GM18867 (cell line): ENCODE results near the gene PATJ.

Experiments
- ATAC-seq: cut with Tn5 transposase; IDR thresholded peaks from one replicate; pipeline ENCODE4 v1.9.1; 2021; ENCODE audit warnings: mild to moderate bottlenecking, moderate library complexity; ENCODE audit not compliant: unreplicated experiment

PATJ gene

DNA sequence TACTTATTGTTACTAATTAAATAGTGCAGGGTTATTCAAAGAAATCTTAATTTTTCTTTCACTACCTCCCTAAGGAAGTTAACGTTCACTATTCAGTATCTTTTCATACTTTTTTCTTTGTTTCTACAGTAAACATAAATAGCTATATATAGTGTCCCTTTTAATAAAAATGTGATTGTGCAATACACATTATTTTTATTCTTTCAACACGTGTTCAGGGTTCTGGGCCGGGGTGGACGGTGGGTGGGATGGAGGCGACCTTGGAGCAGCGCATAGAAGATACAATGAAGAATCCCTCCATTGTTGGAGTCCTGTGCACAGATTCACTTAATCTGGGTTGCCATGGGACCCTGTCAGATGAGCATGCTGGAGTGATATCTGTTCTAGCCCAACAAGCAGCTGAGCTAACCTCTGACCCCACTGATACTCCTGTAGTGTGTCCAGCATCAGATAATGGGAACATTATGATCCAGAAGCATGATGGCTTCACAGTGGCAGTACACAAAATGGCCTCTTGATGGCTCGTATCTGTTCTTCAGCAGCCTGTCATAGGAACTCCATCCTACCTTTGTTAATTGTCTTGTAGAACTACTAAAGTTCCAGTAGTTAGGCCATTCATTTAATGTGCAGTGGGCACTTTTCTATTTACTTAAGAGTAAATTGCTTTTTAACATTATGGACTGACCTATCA is 296.5 kb downstream of the PATJ start:
- ATAC-seq, result no peak

DNA sequence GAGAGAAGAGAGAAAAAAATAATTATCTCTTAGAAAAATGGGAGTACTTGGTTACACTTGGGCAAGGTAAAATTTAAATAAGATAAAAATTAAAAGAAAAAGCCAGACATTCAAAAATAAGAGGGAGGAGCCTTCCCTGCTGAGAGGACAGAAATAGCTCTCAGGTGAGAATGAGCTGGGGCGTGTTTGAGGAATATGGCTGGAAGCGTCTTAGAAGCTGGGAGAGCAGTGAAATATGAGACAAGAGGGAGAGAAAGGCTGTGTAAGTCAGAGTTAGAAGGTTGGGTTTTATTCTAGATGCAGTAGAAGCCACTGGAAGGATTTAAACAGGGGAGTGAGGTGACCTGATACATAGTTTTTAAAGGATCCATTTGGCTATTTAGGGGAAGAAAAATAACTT is 298.2 kb downstream of the PATJ start:
- ATAC-seq, result no peak

DNA sequence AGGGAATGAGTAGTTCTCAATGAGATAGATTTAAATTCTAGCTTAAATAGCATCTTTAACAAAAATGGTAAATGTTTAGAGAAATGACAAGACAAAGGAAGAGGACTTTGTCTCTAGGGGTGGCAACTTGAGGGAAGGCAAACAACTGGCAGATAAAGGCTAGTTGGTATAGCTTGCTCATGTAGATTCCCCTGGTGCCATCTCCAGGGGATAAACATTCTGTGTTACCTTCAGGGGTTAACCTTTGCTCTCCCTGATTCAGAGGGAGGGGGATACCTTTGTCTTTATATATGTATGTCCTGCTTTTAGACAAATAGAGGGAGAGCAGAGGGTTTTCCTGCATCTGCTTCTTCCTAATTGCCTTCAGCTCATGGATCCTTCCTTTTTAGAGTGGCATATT is 298.7 kb downstream of the PATJ start:
- ATAC-seq, result no peak

DNA sequence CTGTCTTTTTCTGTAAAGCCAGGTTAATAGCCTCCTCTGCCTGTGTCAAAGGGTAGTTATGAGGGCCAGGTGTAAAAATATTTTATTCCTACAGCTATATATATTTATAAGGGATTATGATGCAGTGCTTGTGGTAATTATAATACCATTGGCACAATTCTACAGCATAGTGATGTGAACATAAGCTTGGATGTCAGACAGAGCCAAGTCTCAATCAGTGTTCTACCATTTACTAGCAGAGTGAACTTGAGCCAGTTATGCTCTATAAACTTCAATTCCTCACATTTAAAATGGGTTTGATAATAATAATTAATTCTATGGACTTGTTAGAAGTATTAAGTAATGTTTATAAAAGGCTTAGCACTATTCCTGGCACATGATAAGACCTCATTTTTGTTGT is 300.9 kb downstream of the PATJ start:
- ATAC-seq, result no peak

DNA sequence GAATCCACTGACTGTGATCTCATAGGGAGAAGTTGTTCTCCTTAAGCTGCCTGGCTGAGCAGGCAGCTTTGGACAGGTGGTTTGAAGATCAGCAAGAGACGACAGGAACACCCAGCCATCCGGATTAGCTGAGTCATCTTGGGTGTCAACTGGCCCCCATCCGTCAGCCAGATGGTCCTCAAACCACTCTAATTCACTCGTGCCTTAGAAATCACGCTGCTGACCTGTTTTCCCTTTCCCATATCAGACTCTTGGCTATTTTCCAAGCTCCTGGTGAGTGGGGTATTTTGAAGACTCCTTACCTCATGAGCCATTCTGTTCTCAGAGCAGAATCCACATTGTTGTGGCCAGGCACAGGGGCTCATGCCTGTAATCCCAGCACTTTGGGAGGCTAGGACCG is 303.3 kb downstream of the PATJ start:
- no peak for ATAC-seq

DNA sequence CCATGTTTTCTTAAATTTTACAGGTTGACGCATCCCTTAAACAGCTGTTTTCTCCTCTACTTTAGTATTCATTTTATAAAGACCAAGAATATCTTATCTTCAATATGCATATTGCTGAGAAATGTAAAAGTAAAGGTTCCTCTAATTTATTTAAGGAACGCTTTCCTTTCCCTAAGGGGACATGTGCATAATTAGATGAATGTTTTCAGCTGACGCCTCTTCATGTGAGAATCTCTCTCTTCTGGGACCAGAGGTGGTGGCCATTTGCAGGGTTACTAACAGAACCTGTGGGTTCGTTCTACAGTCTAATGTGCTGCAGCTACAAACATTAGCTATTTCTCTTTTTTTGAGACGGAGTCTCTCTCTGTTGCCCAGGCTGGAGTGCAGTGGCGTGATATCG is 304.6 kb downstream of the PATJ start:
- no peak for ATAC-seq

DNA sequence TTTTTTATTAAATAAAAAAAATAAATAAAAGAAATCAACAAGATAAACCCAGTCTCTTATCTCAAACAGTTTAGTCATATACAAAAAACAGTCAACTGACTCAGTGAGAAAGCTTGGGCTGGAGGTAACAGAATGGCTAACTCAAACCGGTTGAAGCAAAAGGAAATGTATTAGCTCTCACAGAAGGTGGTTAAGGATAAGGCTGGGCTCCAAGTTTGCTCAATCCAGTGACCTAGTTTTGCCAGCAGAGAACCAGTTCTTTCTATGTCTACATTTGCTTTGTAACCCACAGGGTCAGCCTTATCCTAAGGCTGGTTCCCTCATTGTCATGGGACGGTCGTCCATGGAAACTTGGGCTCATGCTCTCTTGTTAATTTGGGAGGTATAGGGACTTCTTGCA is 307.9 kb downstream of the PATJ start:
- no peak for ATAC-seq

DNA sequence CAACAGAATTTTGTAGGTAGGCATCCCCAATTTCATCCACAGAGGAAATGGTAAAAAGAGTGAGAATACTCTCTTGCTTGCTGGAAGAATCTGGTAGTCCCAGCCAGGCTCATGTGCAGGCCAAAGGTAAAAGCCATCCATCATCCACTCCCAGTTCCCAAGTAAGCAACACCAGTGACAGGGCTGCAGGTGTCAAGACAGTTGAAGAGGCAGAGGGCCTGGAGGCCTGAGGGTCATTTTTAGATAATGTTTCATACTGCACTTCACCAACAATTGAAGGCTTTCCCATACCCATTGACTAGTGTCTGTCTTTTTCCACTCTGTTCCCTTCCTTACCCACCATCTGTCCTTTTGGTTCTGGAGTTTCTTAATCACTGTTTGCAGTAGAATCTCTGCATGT is 310.7 kb downstream of the PATJ start:
- no peak for ATAC-seq

DNA sequence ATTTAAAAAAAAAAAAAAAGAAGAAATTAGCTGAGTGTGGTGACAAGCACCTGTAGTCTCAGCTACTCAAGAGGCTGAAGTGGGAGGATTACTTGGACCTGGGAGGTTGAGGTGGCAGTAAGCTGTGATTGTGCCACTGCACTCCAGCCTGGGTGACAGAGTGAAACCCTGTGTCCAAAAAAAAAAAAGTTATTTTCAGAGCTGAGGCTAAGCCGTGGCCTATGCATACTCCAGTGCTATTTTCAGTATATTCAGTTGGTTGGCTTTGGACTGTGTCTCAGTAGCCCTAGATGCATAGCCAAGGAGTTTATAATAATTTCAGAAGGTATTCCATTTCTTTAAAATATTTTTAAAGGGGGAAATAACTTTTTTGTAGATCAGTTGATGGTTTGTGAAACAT is 311.9 kb downstream of the PATJ start:
- ATAC-seq, result no peak

DNA sequence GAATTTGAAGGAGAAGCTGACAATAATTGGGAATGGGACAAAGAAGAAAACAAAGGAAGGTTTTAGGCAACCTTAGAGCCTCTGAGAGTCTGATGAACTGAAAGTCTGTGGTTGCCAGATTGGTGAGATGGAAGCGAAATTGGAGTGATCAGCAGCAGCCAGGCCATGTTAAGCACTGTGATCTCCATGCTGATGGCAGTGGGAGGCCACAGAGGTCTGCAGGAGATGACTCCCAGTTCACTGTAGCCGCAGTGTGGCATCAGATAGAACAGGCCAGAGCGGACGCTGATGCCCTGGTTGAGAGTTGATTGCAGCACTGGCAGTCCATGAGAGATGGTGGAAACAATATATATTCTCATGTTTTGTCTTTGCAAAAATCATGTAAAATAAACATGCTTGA is 314.9 kb downstream of the PATJ start:
- no peak for ATAC-seq

DNA sequence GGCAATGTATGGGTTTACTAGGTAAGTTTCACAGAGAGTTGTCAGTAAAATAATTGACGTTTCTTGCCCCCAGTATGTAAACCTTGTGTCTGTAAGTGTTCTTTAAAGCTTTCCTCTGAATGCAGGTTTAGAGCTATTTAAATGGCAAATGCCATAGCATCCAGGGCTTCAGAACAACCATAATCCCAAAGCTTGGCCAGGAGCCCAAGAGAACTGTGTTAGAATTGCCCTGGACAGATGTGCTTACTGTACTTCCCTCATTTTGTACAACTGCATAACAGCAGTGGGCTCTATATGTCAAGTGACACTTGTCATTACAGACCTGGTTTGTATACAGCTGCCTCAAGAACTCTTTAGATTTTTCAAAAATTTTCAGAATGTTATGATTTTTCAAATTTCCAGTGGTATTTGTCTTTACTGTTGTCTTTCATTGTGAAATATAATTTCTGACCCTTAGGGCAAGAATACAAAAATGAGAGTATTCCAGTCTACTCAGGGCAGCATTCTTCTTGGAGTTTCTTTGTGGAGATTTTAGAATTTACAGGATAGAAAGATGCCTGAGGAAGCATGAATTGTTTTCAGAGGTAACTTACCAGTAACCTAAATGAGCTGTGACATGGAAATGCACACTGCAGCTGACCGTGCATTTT is 315.5 kb downstream of the PATJ start:
- no peak for ATAC-seq

DNA sequence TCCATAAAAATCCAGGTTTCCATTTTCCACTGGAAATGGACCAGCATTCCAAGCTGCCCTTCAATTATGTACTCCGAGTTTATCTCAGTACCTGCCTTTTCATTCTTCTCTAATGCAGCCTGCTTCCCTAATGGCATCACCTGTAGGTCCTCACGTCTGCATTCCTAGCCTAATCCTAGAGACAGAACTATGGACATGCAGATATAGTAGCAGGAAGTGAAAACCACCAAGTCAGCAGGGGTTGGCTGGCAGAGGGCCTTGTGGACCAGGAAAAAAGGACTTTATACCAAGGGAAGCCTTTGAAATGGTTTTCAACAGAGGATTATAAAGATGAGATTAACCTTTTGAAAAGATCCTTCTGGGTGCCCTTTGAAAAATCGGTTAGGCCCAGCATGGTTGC is 316.7 kb downstream of the PATJ start:
- ATAC-seq, result no peak

DNA sequence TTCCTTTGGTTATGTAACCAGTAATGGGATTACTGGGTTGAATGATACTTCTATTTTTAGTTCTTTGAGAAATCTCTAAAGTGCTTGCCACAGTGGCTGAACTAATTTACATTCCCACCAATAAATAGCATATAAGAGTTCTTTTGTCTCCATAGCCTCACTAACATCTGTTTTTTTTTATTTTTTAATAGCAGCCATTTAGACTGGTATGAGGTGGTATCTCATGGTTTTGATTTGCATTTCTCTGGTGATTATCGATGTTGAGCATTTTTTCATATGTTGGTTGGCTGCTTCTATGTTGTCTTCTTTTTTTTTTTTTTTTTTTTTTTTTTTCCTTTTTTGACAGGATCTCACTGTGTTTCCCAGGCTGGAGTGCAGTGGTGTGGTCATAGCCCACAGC is 319.8 kb downstream of the PATJ start:
- ATAC-seq, result no peak

DNA sequence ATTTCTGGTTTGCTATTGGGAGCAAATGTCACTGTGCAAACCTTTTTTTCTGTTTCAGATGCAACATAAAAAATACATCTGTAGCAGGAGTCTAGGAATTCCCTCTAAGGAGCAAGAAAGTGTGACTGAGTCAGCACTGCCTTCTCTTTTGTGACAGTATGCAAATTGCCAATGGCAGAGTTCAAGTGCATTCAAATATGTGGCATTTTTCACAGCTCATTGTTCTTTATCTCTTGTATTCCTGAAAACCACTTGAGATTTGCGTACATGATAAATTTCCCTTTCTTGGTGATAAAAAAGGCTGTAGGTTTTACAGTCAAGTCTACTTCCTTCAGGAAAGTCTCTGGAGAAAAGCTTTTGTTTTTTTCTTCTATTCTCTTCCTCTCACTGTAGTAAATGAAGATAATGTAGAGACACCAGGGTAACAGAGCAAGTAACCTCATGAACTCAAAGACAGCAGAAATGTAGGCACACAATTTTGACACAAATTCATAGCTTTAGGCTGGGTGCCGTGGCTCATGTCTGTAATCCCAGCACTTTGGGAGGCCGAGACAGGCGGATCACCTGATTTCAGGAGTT is 322.6 kb downstream of the PATJ start:
- ATAC-seq, result no peak

DNA sequence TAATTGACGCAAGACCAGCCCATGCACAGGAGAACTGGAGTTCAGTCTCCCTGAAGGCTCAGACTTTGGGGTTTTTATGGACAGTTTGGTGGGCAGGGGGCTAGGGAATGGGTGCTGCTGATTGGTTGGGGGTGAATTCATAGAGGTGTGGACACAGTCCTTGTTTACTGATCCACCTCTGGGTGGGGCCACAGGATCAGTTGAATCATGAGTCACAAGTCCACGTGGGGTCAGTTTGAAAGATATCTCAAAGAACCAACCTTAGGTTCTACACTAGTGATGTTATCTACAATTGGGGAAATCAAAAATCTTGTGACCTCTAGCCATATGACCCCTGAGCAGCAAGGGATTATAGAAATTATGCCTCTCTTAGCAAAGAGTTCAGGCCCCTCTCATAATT is 324.4 kb downstream of the PATJ start:
- ATAC-seq, result no peak

DNA sequence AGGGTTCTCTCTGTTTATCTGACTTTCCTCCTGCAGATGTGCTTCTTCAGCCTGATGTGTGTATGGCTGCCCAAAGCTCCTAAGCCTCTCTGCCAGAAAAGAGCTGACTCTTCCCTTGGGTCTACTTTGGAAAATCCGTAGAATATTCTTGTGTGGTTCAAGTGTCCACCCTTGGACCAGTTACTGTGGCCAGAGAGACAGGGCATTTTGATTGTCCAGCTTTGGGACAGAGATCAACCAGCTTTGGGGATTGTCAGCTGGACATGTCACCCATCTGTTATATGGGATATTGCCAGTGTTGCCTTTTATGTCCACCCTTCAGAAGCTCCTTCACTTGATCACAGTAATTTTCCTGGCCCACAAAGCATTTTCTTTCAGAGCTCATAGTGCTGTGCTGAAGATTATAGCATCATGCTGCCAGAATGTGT is 326.1 kb downstream of the PATJ start:
- no peak for ATAC-seq

DNA sequence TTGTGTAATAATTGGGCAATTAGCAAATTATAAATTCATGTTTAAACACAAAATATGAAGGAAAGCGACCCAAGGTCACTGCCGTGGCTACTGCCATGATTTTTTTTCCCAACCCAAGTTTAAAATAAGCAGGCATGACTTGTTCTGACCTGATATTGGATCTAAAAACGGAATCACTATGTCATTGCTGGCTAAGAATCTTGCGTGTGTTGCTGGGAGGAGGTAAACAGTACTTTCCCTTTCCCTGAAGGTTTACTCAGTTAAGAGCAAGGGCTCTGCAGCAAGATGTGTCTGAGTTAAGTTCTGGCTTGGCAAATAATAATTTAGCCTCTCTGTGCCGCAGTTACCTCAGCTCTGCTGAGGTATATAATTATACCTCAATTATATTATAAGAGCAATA is 326.7 kb downstream of the PATJ start:
- no peak for ATAC-seq

DNA sequence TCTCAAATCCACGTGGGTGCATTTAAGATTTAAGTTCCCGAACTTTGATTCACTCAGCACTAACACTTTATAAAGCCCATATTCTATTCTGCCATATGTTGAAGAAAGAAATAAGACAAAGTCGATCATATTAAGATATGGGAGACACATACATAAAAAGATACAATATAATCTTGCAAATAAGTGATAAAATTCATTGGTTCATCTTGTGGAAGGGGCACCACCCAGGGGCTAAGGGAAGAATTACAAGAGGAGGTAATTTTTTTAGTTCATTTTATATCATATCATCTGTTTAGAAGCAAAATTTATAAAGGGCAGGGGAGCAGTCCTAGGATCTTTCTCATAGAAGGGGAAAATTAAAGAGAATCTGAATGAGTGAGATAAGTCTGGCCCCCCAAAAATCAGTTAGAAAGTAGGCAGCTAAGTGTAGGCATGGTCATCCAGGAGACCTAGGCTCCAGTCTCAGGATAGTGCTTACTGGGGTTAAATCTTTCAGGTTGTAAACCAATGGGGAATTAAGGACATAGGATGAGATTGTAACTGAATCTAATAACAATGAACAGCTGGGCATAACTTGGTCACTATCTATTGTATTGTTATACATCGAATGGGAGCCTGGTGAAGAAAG is 328.2 kb downstream of the PATJ start:
- ATAC-seq, result no peak

DNA sequence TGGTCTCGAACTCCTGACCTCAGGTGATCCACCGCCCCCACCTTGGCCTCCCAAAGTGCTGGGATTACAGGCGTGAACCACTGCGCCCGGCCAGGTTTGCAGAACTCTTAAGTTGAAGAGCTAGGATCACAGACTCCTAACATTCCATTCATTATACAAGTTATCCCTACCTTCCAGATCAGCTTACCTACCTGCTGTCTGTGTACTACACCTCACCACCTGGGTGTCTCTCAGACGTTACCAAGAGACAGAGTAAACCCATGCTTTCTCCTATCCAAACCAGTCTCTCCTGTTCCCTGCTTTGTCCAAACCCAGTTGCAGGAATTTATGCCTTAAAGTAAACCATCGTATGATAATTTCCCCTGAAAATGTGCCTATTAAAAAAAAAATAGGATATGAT is 329.4 kb downstream of the PATJ start:
- ATAC-seq, result no peak

DNA sequence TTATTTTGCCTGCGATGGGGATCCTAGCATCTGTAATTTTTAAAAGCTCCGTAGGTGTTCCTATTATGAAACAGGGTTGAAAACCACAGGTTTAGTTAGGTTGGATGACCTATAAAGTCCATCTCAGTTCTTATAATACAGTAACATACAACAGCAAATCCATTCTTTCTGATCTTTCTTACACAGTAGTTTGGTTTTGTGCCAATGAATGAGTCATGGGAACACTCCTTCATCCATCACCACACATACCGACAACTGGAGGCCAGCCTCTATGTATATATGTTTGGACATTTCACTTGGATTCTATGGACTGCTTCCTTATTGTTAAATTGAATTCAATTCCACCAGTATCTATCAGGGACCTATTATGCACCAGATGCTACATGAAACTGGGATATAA is 334.0 kb downstream of the PATJ start:
- ATAC-seq, result no peak

DNA sequence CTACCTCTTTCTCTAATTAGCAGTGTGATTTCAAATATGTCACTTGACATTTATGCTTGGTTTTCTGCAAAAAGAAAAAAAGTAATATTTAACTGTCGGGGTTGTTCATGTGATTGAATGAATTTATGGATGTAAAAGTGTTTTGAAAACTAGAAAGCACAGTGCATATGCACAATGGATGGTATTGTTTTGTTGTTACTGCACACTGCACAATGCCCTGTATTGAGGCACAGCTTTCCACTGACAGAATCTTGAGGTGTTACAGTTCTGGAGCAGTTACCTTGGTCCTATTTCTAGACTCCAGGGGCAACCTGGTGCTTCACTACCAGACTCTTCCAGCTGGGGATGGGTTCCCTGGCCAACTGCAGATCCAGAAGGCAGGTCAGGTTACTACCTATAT is 335.5 kb downstream of the PATJ start:
- ATAC-seq, result no peak
